CD4-positive, alpha-beta T cell treated with Interleukin-4 for 4 hours (primary cell): ENCODE measurements around the gene ZMIZ1.

ENCODE experiments used
- DNase-seq: peaks from one replicate; pipeline ENCODE4 v3.0.0-alpha.2; 2020

Gene ZMIZ1

DNA sequence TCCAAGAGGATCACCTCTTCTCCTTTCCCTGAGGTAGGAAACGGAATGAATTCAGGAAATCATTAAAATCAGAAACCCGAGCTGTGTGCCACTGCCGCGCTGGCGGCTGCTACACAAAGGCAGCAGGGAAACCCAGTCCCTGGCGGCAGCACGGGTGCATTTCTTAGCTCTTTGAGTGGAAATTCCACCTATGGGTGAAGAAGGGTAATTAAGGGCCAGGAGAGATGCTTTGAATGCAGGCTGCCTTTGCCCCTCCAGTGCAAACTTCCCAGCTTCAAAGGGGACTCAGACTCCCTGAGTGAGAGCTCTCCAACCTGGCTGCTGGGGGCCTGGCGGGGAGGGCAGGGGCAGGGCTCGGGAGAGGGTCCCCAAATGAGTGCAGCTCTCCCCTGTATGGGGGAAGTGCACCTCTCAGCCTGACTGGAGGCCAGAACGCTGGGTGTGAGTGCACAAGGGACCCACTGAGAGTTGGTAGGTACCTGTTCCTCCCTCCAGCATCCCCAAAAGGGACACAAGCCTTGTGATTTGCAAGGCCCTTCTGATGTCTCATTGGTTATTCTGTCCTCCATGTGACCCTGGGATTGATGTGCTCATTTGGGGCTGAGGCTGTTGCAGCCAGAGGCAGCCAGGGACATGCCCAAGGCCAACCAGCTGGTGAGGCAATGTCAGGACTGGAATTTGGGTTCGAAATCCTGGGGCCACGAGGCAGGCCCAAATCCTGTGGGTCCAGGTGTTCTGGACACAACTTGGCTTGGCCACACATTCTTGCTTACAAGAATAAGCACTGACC lies 16.3 kb upstream of the ZMIZ1 start:
- DNase-seq: peak; percentile 18

DNA sequence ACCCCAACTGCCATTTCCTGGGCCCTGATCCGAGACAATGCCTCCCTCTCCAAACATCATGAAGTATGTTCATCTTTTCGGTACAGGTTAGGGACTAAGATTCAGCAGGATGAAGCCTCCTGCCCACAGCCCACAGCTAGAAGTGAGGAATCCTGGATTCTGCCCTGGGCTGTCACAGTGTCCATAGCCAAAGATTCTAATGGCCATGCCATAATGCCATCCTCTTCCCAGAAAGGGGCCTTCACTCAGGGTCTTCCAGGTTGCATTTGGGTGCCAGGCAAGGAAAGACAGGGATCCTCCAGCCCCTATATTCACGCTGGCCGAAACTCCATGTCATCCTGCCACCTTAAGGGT lies 15.7 kb upstream of the ZMIZ1 start:
- DNase-seq: no peak

GRCh38 chr10:79053481-79054202 lies 15.1 kb upstream of the ZMIZ1 start:
- no peak for DNase-seq

DNA sequence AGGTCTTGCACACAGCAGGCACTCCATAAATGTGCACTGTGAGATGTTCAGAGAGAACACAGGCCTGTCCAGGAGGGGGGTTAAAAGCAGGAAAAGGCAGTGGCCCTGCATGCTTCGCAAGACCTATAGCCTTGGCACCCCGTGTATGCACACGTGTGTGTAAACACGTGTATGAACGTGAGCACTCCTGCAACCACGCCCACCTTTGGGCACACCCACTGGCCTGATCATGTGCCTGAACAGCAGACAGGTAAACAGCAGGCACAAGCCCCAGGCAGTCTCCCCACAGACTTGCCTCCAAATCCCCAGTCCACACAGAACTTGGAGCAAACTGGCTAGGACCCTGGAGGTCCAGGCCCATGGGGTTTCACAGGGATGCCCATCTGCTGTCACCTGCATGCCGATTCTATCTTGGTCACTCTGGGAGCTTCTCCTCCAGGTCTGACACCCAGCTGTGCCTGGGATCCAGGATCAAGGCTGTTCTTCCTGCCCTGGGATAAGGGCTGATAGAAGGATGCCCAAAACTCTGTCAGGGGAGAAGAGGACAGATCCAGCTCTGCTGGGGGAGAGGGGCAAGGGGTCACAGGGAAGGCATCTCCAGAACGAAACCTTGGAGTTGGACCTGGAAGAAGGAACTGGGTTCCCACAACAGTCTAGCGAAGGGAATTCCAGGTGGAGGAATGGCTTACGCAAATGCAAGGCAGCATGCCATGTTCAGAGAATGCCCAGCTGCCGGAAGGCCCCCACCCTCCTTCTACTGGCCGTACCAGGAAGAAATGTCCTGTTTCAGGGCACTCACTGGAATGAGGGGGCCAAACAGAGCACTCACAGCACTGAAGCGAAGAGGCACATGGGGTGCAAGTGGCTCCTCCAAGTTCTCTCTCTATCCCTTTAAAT lies 14.3 kb upstream of the ZMIZ1 start:
- DNase-seq: no peak

- no peak for DNase-seq
Observed at GRCh38 chr10:79055100-79055782, 13.5 kb upstream of the ZMIZ1 start.

DNA sequence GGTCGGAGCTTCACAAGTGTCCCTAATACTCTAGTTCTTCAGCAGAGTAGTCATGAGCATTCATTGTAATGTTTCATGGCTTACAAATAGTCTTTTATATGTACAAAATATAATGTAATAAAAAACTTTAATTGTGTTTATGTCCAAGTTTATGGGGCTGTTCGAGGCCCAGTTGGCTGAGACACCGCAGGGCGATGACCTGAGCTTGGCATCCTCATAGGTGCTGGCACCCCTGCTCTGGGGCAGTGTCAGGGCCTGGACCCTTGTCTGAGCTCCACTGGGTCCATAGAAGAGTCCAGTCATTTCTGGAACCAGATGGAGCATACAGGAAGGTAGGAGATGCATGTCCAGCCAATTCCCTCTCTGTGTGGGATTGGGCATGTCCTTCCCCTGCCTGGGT lies 12.9 kb upstream of the ZMIZ1 start:
- no peak for DNase-seq

GRCh38 chr10:79056361-79056735 lies 12.4 kb upstream of the ZMIZ1 start:
- no peak for DNase-seq

DNA sequence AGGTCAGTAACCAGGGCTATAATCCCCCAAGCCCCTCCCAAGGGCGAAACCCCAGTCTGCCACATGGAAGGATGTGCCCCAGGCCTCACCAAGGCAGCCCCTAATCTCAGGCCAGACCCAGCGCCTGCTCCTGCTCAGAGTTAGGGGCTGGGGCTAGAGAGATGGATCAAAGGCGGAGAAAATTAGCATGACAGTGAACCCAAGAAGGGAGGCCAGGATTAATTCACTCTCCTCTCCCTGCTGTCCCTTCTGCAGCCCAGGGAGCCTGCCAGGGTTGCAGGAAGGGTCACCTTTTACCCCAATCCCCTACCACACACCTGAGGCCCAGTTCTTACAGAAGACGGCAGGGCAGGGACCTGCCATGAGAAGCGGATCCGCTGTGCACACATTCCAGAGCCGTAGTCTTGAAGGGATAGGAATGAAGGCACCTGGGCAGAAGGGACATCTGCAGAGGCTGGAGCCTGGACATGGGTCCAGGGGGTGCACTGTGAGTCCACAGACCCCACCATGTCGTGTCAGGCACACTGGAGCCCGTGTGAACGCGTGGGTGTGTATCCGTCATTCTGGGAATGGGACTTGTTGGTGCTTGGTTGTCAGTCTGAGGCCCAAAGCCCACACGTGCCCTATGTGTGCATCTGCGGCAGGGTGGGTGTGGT lies 11.9 kb upstream of the ZMIZ1 start:
- DNase-seq: no peak

- no peak for DNase-seq
Observed at GRCh38 chr10:79057481-79058275, 11.1 kb upstream of the ZMIZ1 start.

DNA sequence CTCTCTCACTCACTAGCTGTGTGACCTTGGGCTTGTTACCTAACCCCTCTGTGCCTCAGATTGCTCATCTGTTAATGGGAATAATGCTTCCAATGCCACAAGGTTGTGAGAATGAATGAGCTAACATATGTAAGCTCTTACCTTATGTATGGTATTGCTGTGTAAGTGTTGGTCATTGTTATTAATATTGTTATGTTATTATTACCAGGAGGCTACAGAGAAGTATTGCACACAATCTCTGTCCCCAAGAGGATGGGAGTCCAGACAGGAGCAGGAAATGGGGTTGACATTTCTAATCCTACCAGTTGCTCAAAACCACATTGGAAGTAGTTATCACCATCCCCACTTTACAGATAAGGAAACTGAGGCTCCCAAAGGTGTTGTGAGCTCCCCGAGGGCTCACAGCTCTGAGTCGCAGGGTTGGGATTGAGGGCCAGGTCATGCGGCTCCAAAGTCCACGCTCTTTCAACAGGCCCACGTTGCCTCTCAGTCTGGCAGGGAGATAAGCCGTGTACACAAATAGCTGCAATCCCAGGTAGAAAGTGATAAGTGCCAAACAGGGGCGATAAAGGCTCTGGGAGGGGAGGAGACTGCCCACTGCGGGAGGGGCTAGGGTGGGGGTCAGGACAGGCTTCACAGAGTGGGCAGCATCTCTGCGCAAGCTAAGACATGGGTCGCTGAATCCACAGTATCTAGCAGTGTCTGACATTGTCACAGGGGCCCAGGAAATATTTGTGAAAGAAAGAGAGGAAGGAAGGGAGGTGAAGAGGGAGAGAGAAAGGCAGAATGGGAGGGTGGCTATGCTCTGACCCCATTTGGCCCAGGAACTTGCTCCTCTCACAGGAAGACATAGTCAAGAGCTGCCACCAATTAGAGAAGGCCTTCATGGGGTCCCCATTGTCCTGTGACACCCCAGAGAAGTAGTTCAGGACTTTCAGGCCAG lies 9.6 kb upstream of the ZMIZ1 start:
- no peak for DNase-seq

DNA sequence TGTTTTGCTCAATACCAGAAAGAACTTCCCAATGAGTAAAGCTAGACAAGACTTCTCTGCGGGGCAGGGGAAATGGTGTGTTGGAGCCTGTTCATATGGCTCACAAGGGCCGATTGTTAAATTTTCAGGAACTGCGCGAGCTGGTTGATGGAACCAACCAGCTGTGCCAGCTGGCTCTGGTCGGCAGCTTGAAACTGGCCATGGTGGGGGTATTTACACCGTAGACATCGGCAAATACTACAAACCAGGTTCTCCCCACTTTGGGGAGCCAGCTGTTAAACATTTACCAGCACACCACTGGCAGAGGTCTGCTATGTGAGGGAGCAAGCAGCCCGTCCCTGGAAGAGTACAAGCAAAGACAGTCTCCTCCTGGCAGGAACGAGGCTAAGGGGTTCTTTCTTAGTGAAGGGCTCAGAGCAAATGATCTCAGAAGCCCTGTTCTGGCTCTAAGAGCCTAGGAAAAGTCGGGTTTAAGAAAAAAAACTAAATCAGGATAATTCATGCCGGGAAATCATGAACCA lies 8.8 kb upstream of the ZMIZ1 start:
- no peak for DNase-seq

DNA sequence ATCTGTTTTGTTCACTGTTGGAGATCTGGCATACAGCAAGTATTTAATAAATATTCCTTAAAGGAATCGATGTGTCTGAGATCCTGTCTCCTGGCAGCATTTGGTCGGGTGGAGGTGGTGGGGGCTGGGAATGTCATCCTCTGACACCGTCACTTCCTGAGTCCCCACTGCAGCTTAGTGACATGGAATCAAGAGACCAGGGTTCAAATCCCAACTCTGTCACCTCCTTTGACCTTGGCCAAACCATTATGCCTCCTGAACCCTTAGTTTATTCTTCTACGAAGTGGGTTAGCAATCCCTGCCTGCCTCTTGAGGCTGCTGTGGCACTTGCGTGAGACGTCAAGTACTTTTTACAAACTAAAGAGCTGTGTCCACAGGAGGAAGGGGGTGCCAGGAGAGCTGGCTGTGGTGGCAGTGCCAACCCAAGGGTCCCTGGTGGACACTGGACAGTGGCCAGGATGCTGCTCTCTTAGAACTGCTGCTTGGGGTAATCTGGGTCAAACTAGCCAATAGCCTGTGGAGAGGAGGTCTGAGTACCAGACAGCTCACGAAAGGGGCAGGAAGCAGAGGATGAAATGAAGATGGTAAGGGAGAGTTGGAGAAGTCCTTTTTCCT lies 8.0 kb upstream of the ZMIZ1 start:
- DNase-seq: no peak

DNA sequence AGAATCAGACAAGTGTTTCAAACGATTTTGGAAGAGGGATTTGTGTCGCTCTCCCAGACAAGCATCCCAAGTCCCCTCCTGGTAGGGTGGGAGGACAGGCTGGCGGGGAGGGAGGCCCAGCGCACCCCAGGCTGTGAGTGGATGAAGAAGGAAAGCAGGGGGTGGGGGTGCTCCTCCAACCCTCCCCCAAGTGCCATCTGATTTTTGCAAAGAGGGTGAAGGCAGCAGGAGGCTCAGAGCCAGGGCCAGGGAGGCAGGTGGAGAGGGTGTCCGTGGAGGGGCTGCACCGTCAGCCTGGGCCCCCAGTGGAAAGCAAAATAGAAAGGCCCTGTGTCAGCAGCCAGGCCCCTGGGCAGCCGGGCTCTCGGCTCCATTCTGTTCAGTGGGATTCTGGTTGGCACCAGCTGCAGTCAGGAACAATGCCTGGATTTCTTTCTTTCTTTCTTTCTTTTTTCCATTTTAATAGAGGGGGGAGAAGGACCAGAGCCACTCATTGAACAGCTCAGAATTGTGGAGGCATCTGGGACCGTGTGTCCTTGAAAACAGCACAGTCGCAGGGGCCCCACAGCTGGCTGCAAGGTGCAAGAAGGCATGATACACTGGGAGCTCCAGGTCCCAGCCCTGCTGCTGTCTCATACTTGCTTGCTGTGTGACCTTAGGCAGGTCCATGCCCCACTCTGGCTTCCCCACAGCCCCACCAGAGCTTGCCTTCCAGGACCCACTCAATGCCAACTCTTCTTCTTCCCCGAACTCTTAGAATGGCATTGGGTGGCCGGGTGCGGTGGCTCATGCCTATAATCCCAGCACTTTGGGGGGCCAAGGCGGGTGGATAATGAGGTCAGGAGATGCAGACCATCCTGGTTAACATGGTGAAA lies 7.1 kb upstream of the ZMIZ1 start:
- no peak for DNase-seq

- no peak for DNase-seq
Observed at GRCh38 chr10:79063071-79063491, 5.7 kb upstream of the ZMIZ1 start.

GRCh38 chr10:79063661-79064492 lies 4.9 kb upstream of the ZMIZ1 start:
- DNase-seq: peak; percentile 35

- no peak for DNase-seq
Observed at GRCh38 chr10:79065091-79065551, 3.6 kb upstream of the ZMIZ1 start.

DNA sequence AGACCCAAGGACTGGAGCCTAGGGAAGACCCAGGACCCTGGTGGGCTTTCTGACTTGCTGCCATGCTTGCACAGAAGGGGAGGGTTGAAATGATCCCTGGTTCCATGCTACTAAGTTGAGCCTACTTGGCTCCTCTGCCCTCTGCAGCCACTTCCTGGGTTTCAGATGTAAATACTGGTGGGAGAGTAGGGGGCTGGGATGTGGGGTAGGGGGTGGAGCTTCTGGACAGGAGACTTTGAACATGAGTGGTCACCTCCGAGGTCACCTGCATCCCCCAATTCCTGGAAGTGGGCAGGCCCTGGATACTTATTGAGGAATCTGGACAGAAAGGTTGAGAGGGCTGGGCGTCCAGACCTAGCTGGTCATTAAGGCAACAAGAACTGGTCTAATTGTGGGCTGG lies 2.9 kb upstream of the ZMIZ1 start:
- DNase-seq: no peak
